IMR-90 (cell line): Measurements from ENCODE around the gene TSPEAR. TPM values are rescaled to one million over a fixed set of nuclear protein-coding genes. Genes with fewer than 3 reads are reported as not detected.

ENCODE experiments used
- ATAC-seq: fragments of 200-7000 bp; cut with Tn5 transposase; 2 replicates; pipeline ENCODE4 v1.9.1; 2020; ENCODE audit warnings: low read depth, mild to moderate bottlenecking, moderate library complexity
- BruUV-seq: library from RNA; stranded (reverse); fragments of 400-500 nt; replicated peaks from 2 replicates; lab custom pipeline; 2021; lab: Mats Ljungman, UMichigan
- CTCF ChIA-PET: fragments of 300-600 bp; formaldehyde crosslinking; extraction: SDS; loops from one replicate; lab custom pipeline; 2021; ENCODE audit warnings: antibody characterized with exemption; lab: Yijun Ruan, JAX
- POLR2A ChIA-PET: fragments of 300-600 bp; sonication (Branson Sonifier 250); formaldehyde crosslinking; loops from one replicate; lab custom pipeline; 2022; ENCODE audit warnings: antibody characterized with exemption; ENCODE audit not compliant: unreplicated experiment; lab: Charles Lee
- DNase-seq: peaks from one replicate; pipeline ENCODE4 v3.0.0; 2013
- H2AFZ ChIP-seq: replicated peaks from 2 replicates; pipeline ENCODE3; 2013; ENCODE audit warnings: low read length, mild to moderate bottlenecking; ENCODE audit not compliant: poor library complexity
- H2AK5ac ChIP-seq: 2 replicates; pipeline ENCODE4 v1.6.1; 2013; ENCODE audit warnings: low read depth, low read length, inconsistent platforms
- H2AK9ac ChIP-seq: replicated peaks from 2 replicates; pipeline ENCODE3; 2013; ENCODE audit warnings: mild to moderate bottlenecking, low read depth, low read length, moderate library complexity; ENCODE audit not compliant: poor library complexity
- H2BK120ac ChIP-seq: 2 replicates; pipeline ENCODE4 v1.6.1; 2013; ENCODE audit warnings: low read depth, low read length, inconsistent platforms
- H2BK15ac ChIP-seq: 3 replicates; pipeline ENCODE4 v1.6.1; 2013; ENCODE audit warnings: low read depth, low read length, inconsistent platforms
- H2BK20ac ChIP-seq: 2 replicates; pipeline ENCODE4 v1.6.1; 2013; ENCODE audit warnings: low read depth, mild to moderate bottlenecking, inconsistent platforms, low read length, moderate library complexity
- H2BK5ac ChIP-seq: 2 replicates; pipeline ENCODE4 v1.6.1; 2013; ENCODE audit warnings: mild to moderate bottlenecking, low read depth, low read length, inconsistent platforms; ENCODE audit not compliant: poor library complexity, severe bottlenecking
- H3K14ac ChIP-seq: replicated peaks from 2 replicates; pipeline ENCODE4 v1.6.1; 2013; ENCODE audit warnings: low read depth, low read length, inconsistent platforms
- H3K18ac ChIP-seq: 2 replicates; pipeline ENCODE4 v1.6.1; 2013; ENCODE audit warnings: low read depth, low read length, control low read depth
- H3K23ac ChIP-seq: 2 replicates; pipeline ENCODE4 v1.6.1; 2013; ENCODE audit warnings: low read depth, low read length, inconsistent platforms
- H3K27ac ChIP-seq: 2 replicates; pipeline ENCODE4 v1.5.1; 2013; ENCODE audit warnings: mild to moderate bottlenecking, control low read depth, low read length; ENCODE audit not compliant: insufficient read depth
- H3K27me3 ChIP-seq: 2 replicates; pipeline ENCODE4 v1.6.1; 2013; ENCODE audit warnings: low read length; ENCODE audit not compliant: control insufficient read depth, insufficient read depth
- H3K36me3 ChIP-seq: 2 replicates; pipeline ENCODE4 v1.6.1; 2013; ENCODE audit warnings: low read length, mixed read lengths; ENCODE audit not compliant: control insufficient read depth, insufficient read depth
- H3K4ac ChIP-seq: 2 replicates; pipeline ENCODE4 v1.6.1; 2013; ENCODE audit warnings: low read depth, low read length, inconsistent platforms
- H3K4me1 ChIP-seq: 2 replicates; pipeline ENCODE4 v1.6.1; 2013; ENCODE audit warnings: low read length, mixed read lengths; ENCODE audit not compliant: control insufficient read depth, insufficient read depth
- H3K4me2 ChIP-seq: 2 replicates; pipeline ENCODE4 v1.6.1; 2013; ENCODE audit warnings: low read depth, mild to moderate bottlenecking, control low read depth, low read length, moderate library complexity
- H3K4me3 ChIP-seq: 2 replicates; pipeline ENCODE4 v1.5.1; 2013; ENCODE audit warnings: low read depth, mild to moderate bottlenecking, control low read depth, low read length, moderate library complexity; ENCODE audit not compliant: insufficient read depth
- H3K56ac ChIP-seq: 2 replicates; pipeline ENCODE4 v1.6.1; 2013; ENCODE audit warnings: low read length, inconsistent platforms; ENCODE audit not compliant: insufficient read depth; ENCODE audit errors: extremely low read depth
- H3K79me1 ChIP-seq, 2 experiments: 2 replicates each; pipeline ENCODE4 v1.6.1; 2013; ENCODE audit warnings: low read length in 2 of 2, inconsistent platforms in 1 of 2, low read depth in 1 of 2
- H3K9ac ChIP-seq: 2 replicates; pipeline ENCODE4 v1.6.1; 2013; ENCODE audit warnings: low read depth, low read length, control low read depth
- H3K9me1 ChIP-seq: 2 replicates; pipeline ENCODE4 v1.6.1; 2013; ENCODE audit warnings: low read length, inconsistent platforms; ENCODE audit not compliant: insufficient read depth
- H3K9me3 ChIP-seq: 2 replicates; pipeline ENCODE4 v1.6.1; 2013; ENCODE audit warnings: low read length; ENCODE audit not compliant: control insufficient read depth, insufficient read depth
- H4K20me1 ChIP-seq: 2 replicates; pipeline ENCODE4 v1.6.1; 2013; ENCODE audit warnings: low read length, inconsistent platforms; ENCODE audit not compliant: insufficient read depth
- H4K5ac ChIP-seq: 2 replicates; pipeline ENCODE4 v1.6.1; 2013; ENCODE audit warnings: mild to moderate bottlenecking, low read depth, low read length, control low read depth
- H4K8ac ChIP-seq, 2 experiments: 2 replicates each; pipeline ENCODE4 v1.6.1; 2013; ENCODE audit warnings: low read depth in 2 of 2, low read length in 2 of 2, control low read depth in 1 of 2, inconsistent platforms in 1 of 2
- H4K91ac ChIP-seq: 2 replicates; pipeline ENCODE4 v1.6.1; 2013; ENCODE audit warnings: low read depth, low read length, inconsistent platforms; ENCODE audit not compliant: insufficient read depth
- BHLHE40 ChIP-seq: fragments of 150-350 bp; IDR thresholded peaks from 2 replicates; pipeline ENCODE4 v1.6.1; 2016; ENCODE audit warnings: mild to moderate bottlenecking, low read depth, low read length
- CEBPB ChIP-seq: IDR thresholded peaks from 2 replicates; pipeline ENCODE4 v1.6.1; 2012; ENCODE audit warnings: low read depth, low read length, improper control_type of control experiment
- CHD1 ChIP-seq: IDR thresholded peaks from 2 replicates; pipeline ENCODE4 v1.6.1; 2012; ENCODE audit warnings: low read depth, low read length, improper control_type of control experiment
- CTCF ChIP-seq: conservative IDR thresholded peaks from 2 replicates; pipeline ENCODE4 v1.5.1; 2012; ENCODE audit warnings: mild to moderate bottlenecking, low read depth, low read length, improper control_type of control experiment
- ELK1 ChIP-seq: fragments of 150-350 bp; IDR thresholded peaks from 2 replicates; pipeline ENCODE4 v1.6.1; 2016; ENCODE audit warnings: low read depth, mild to moderate bottlenecking, low read length, moderate library complexity, borderline replicate concordance
- FOS ChIP-seq: fragments of 150-350 bp; IDR thresholded peaks from 2 replicates; pipeline ENCODE4 v1.6.1; 2016; ENCODE audit warnings: low read depth, low read length
- MAFK ChIP-seq: IDR thresholded peaks from 2 replicates; pipeline ENCODE4 v1.6.1; 2012; ENCODE audit warnings: low read depth, low read length, improper control_type of control experiment
- MAZ ChIP-seq: IDR thresholded peaks from 2 replicates; pipeline ENCODE4 v1.6.1; 2012; ENCODE audit warnings: low read depth, mild to moderate bottlenecking, low read length, improper control_type of control experiment, moderate library complexity, borderline replicate concordance
- MXI1 ChIP-seq: IDR thresholded peaks from 2 replicates; pipeline ENCODE4 v1.6.1; 2012; ENCODE audit warnings: low read depth, mild to moderate bottlenecking, low read length, moderate library complexity, borderline replicate concordance
- NFE2L2 ChIP-seq: fragments of 150-350 bp; IDR thresholded peaks from 2 replicates; pipeline ENCODE4 v1.6.1; 2016; ENCODE audit warnings: low read depth, mild to moderate bottlenecking, low read length
- POLR2A ChIP-seq: IDR thresholded peaks from 2 replicates; pipeline ENCODE4 v1.6.1; 2012; ENCODE audit warnings: mild to moderate bottlenecking, low read depth, low read length
- RAD21 ChIP-seq: IDR thresholded peaks from 2 replicates; pipeline ENCODE4 v1.6.1; 2012; ENCODE audit warnings: low read length, improper control_type of control experiment
- RCOR1 ChIP-seq: IDR thresholded peaks from 2 replicates; pipeline ENCODE4 v1.6.1; 2012; ENCODE audit warnings: mild to moderate bottlenecking, low read length, improper control_type of control experiment; ENCODE audit not compliant: insufficient replicate concordance
- RFX5 ChIP-seq: IDR thresholded peaks from 2 replicates; pipeline ENCODE4 v1.8.0; 2012; ENCODE audit warnings: low read depth, mild to moderate bottlenecking, low read length, moderate library complexity
- SMC3 ChIP-seq: fragments of 150-350 bp; IDR thresholded peaks from 2 replicates; pipeline ENCODE4 v1.6.1; 2016; ENCODE audit warnings: low read depth, mild to moderate bottlenecking, antibody characterized with exemption, low read length, moderate library complexity
- USF2 ChIP-seq: fragments of 150-350 bp; IDR thresholded peaks from 2 replicates; pipeline ENCODE4 v1.6.1; 2017; ENCODE audit warnings: mild to moderate bottlenecking, antibody characterized with exemption, low read length, low read depth
- WGBS, 2 experiments: methylation state at CpG; one replicate each; pipeline versions ENCODE4 v1.1.5 to v1.1.7; 2013; ENCODE audit warnings: missing lambda C conversion rate in 2 of 2; ENCODE audit not compliant: insufficient read length in 1 of 2; ENCODE audit errors: extremely low coverage in 2 of 2; 5-methylcytosine and 5-hydroxymethylcytosine counted together
- dilution Hi-C: fragments of 300-500 bp; cut with HindIII; formaldehyde crosslinking; loops from one replicate; pipeline ENCODE4 v1.14.3; 2018; ENCODE audit warnings: low sequenced_read_pairs; ENCODE audit not compliant: unreplicated experiment
- in situ Hi-C: fragments of 300-500 bp; cut with MboI; formaldehyde crosslinking; loops from 3 replicates; pipeline ENCODE4 v1.14.3; 2019; ENCODE audit warnings: low sequenced_read_pairs, inconsistent platforms, mixed read lengths
- intact Hi-C: fragments of 100-400 bp; cut with micrococcal nuclease; formaldehyde crosslinking; loops from 2 replicates; pipeline ENCODE4 v1.10.0; 2022
- polyA plus RNA-seq, 3 experiments: library from polyadenylated mRNA; depleted of rRNA; stranded (reverse); fragments of >200 nt; gene quantifications; 2 replicates each; pipeline ENCODE4 v1.2.3, GENCODE V29; 2012; ENCODE audit warnings: low replicate concordance in 1 of 3
- total RNA-seq: library from RNA; depleted of rRNA; stranded (reverse); fragments of >200 nt; gene quantifications from 2 replicates; pipeline ENCODE4 v1.2.3, GENCODE V29; 2012

Gene TSPEAR
- total and polyA plus RNA-seq, 2 of the 4 experiments (the other 2 are of a cell fraction) = not detected

- H3K4ac ChIP-seq = no peak overlapping the region
- ATAC-seq (no peak), DNase-seq (no peak)
- no peak overlapping the region for H3K56ac ChIP-seq
- no peak overlapping the region for H2AK9ac ChIP-seq
- no peak overlapping the region for H4K5ac ChIP-seq
- H3K18ac ChIP-seq = no peak overlapping the region
- dilution Hi-C loops = no loop called here
- H2BK15ac ChIP-seq = no peak overlapping the region
- CTCF ChIA-PET = no interaction called here
- H4K20me1 ChIP-seq = no peaks in the 10 kb centered on the region
- TF ChIP-seq USF2 = no peak
- TF ChIP-seq BHLHE40 = no peak
- no peak for TF ChIP-seq RAD21
- TF ChIP-seq RFX5 = no peak
- no peak for TF ChIP-seq CEBPB
- no peak for TF ChIP-seq MXI1
- no peak for TF ChIP-seq NFE2L2
- no peak for TF ChIP-seq FOS
- no peak for TF ChIP-seq SMC3
- TF ChIP-seq MAFK = no peak
- TF ChIP-seq MAZ = no peak
- no peak for TF ChIP-seq CHD1
- TF ChIP-seq RCOR1 = no peak
- TF ChIP-seq ELK1 = no peak
- TF ChIP-seq CTCF = no peak
- TF ChIP-seq POLR2A = no peak
- H2BK120ac ChIP-seq = no peak overlapping the region
- H3K4me2 ChIP-seq = no peak overlapping the region
- no peaks in the 10 kb centered on the region for H3K79me1 ChIP-seq
- intact Hi-C loops = no loop called here
- H3K9me1 ChIP-seq = no peaks in the 10 kb centered on the region
- no peak overlapping the region for H3K23ac ChIP-seq
- H3K27me3 ChIP-seq = peaks cover 3% of the 10 kb centered on the region; the same call in 1 of the 2 replicates
- no peak overlapping the region for H3K27ac ChIP-seq
- H4K8ac ChIP-seq = no peak overlapping the region
- BruUV-seq = no TSS peak
- no peaks in the 10 kb centered on the region for H3K36me3 ChIP-seq
- H3K9ac ChIP-seq = no peak overlapping the region
- no peak overlapping the region for H3K14ac ChIP-seq
- H3K9me3 ChIP-seq = peaks cover 11% of the 10 kb centered on the region
- no peak overlapping the region for H2BK5ac ChIP-seq
- H3K4me3 ChIP-seq = no peak overlapping the region
- no peak overlapping the region for H2AK5ac ChIP-seq
- POLR2A ChIA-PET = no interaction called here
- H4K91ac ChIP-seq = no peak overlapping the region
- no peak overlapping the region for H2AFZ ChIP-seq
- H2BK20ac ChIP-seq = no peak overlapping the region
- in situ Hi-C loops = no loop called here
- 81% methylated on average over 4 of the region's 15 CpGs; no CpG with 5 or more reads in 1 of the 2 experiments for WGBS, 2 experiments
- no peaks in the 10 kb centered on the region for H3K4me1 ChIP-seq
Measured at GRCh38 chr21:44582055-44582454, 129.3 kb downstream of the TSPEAR start.
